ENCODE data around the gene FUT7. TPM values are rescaled to one million over a fixed set of nuclear protein-coding genes. Genes with fewer than 3 reads are reported as not detected.

Gene FUT7
- total RNA-seq, 1 donor from 2014 or later = 5.0 TPM

- H3K4me3 Mint-ChIP-seq = no peak overlapping the region
- H3K4me1 Mint-ChIP-seq = peaks cover 18% of the 10 kb centered on the region
- H3K27ac Mint-ChIP-seq = no peak overlapping the region
- ChIA-PET POLR2A (interaction anchor here (1.7 kb wide), 1 partner anchor 174 kb away, joined by 6 read pairs; the partner anchor contains the start of gene TUBB4B), CTCF (interaction anchor here (0.7 to 3.4 kb wide), 7 partner anchors 10 to 337 kb away, joined by 3 to 21 read pairs (median 4); partner anchors contain the start of genes ABCA2, NPDC1 and UAP1L1)
- H3K9me3 Mint-ChIP-seq = no peaks in the 10 kb centered on the region
- intact Hi-C loops (cut with micrococcal nuclease) = loop anchor here (5.0 kb wide), 1 partner anchor 39 kb away; the partner anchor contains the start of gene ABCA2
- TF ChIP-seq, protein P1, sequence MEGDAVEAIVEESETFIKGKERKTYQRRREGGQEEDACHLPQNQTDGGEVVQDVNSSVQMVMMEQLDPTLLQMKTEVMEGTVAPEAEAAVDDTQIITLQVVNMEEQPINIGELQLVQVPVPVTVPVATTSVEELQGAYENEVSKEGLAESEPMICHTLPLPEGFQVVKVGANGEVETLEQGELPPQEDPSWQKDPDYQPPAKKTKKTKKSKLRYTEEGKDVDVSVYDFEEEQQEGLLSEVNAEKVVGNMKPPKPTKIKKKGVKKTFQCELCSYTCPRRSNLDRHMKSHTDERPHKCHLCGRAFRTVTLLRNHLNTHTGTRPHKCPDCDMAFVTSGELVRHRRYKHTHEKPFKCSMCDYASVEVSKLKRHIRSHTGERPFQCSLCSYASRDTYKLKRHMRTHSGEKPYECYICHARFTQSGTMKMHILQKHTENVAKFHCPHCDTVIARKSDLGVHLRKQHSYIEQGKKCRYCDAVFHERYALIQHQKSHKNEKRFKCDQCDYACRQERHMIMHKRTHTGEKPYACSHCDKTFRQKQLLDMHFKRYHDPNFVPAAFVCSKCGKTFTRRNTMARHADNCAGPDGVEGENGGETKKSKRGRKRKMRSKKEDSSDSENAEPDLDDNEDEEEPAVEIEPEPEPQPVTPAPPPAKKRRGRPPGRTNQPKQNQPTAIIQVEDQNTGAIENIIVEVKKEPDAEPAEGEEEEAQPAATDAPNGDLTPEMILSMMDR (IDR thresholded peaks at IDR 0.05) = no peak
- H3K27me3 Mint-ChIP-seq = peaks cover 6% of the 10 kb centered on the region
- no peak for ATAC-seq (ENCODE audit: low read depth)
- H3K36me3 Mint-ChIP-seq (ENCODE audit: low read depth) = no peaks in the 10 kb centered on the region
- no peak for DNase-seq
These were observed 34.4 kb upstream of the FUT7 start for GRCh38 chr9:137066096-137066861.

DNA sequence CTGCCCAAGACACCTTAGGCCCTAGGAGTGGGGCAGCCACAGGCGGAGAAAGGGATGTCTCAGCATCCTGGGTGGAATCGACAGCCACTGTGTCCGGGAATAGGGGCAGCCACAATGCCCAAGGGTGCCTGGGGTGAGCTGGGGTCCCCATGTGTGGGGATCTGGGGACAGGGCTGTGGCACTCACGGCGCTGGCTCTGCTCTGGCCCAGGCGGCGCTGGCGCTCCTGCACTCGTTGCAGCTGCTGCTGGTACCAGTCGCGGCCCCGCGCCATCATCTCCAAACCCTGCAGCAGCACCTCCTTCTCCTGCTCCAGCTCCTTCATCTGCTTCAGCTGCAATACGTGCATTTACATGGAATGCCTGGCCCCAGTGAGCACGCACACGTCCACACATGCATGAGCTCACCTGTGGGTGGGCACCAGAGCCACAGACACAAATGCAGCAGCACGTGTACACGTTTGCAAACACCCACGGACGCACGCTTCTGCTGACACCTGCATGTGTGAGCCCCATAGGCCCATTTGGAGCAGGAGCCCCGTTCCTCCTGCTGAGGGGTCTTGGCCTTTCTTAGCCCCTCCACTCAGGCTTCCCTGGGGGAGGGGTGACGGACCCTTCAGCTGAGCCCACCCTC lies 33.6 kb upstream of the FUT7 start:
- Mint-ChIP-seq H3K4me1 (peaks cover 10% of the 10 kb centered on the region), H3K36me3 (ENCODE audit: low read depth) (no peaks in the 10 kb centered on the region), H3K27ac (no peak overlapping the region), H3K9me3 (no peaks in the 10 kb centered on the region), H3K4me3 (no peak overlapping the region), H3K27me3 (peaks cover 6% of the 10 kb centered on the region)
- ChIA-PET CTCF (interaction anchor here (1.1 to 3.4 kb wide), 5 partner anchors 11 to 171 kb away, joined by 3 to 21 read pairs (median 4); partner anchors contain the start of genes ABCA2, NPDC1 and UAP1L1), POLR2A (interaction anchor here (1.7 kb wide), 1 partner anchor 175 kb away, joined by 6 read pairs; the partner anchor contains the start of gene TUBB4B)
- intact Hi-C loops (cut with micrococcal nuclease) = loop anchor here (5.0 kb wide), 1 partner anchor 38 kb away; the partner anchor contains the start of gene ABCA2
- TF ChIP-seq, protein P1 (IDR thresholded peaks at IDR 0.05) = no peak
- DNase-seq = no peak
- no peak for ATAC-seq (ENCODE audit: low read depth)

DNA sequence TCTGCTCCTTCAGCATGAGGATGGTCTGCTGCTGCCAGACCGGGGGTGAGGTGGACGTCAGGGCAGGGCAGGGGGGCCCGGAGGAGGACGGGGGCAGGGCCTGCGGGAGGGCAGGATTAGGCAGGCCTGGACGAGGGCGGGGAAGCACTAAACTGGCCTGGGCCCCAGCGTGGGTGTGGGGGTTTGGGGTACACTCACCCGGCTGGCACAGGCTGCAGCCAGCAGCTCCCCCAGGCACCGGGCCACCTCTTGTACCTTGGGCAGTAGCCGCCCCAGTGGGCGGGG lies 32.9 kb upstream of the FUT7 start:
- ChIA-PET CTCF (interaction anchor here (1.1 to 2.1 kb wide), 4 partner anchors 12 to 36 kb away, joined by 3 to 12 read pairs (median 5); partner anchors contain the start of gene UAP1L1), POLR2A (interaction anchor here (0.6 kb wide), 1 partner anchor 22 kb away, joined by 14 read pairs; no protein-coding TSS in a partner anchor)
- no peak for ATAC-seq (ENCODE audit: low read depth)
- DNase-seq = no peak
- H3K27ac Mint-ChIP-seq = no peak overlapping the region
- TF ChIP-seq, protein P1 (IDR thresholded peaks at IDR 0.05) = no peak
- H3K36me3 Mint-ChIP-seq (ENCODE audit: low read depth) = no peaks in the 10 kb centered on the region
- peaks cover 6% of the 10 kb centered on the region for H3K27me3 Mint-ChIP-seq
- H3K4me1 Mint-ChIP-seq = peaks cover 9% of the 10 kb centered on the region
- no peak overlapping the region for H3K4me3 Mint-ChIP-seq
- intact Hi-C loops (cut with micrococcal nuclease) = loop anchor here (1.0 to 5.0 kb wide), 2 partner anchors 38 to 278 kb away; partner anchors contain the start of gene ABCA2
- H3K9me3 Mint-ChIP-seq = no peaks in the 10 kb centered on the region

DNA sequence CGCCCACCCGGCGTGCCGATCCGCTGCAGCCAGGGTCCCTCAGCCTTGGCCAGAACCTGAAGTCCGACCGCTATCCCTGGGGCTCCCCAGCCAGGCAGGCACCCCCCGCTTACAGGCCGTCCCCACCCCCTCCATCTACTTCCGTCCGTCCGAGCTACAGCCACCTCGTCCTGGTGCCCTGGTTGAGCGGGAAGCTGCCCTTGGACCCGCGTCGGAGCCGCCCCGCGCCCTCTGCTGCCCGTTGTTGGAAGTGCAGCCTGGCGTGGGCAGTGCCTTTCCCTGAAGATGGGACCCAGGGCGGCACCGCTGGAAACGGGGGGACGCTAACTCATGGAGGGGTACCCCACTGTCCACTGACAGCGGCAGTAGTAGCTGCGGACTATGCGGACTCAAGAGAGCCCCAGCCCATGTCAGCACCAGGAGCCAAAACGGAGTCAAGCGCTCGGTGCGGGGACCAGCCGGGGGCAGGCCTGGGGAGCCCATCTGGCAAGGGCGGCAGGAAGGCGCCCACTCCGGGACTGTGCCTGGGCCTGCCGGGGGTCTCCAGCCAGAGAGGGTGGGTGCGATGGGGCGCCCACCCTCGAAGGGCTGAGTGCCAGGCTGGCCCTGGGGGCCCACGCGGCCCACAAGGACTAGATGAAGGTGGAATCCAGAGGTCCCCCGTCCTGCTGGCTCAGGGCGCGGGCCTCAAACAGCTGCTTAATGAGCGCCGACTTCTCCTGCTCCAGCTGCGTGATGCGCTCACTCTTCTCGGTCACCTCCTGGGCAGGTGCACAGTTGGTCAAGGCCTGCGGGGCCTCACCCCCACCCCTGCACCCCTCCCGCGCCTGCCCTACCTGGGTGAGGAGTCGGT lies 32.4 kb upstream of the FUT7 start:
- ChIA-PET CTCF (interaction anchor here (0.6 to 2.1 kb wide), 8 partner anchors 12 to 116 kb away, joined by 3 to 12 read pairs (median 4); partner anchors contain the start of gene UAP1L1), POLR2A (interaction anchor here (0.6 kb wide), 1 partner anchor 22 kb away, joined by 14 read pairs; no protein-coding TSS in a partner anchor)
- peak; percentile 65 for DNase-seq
- no peaks in the 10 kb centered on the region for H3K9me3 Mint-ChIP-seq
- H3K36me3 Mint-ChIP-seq (ENCODE audit: low read depth) = no peaks in the 10 kb centered on the region
- peaks cover 8% of the 10 kb centered on the region for H3K4me1 Mint-ChIP-seq
- H3K27ac Mint-ChIP-seq = no peak overlapping the region
- TF ChIP-seq, protein P1 (IDR thresholded peaks at IDR 0.05) = peak; percentile 87
- intact Hi-C loops (cut with micrococcal nuclease) = loop anchor here (1.0 kb wide), 1 partner anchor 277 kb away; no protein-coding TSS in a partner anchor
- peak; percentile 26 for ATAC-seq (ENCODE audit: low read depth)
- no peak overlapping the region for H3K4me3 Mint-ChIP-seq
- peaks cover 6% of the 10 kb centered on the region for H3K27me3 Mint-ChIP-seq

All from activated B cell treated with CpG ODN at 0.5 μM for 24 hours (primary cell).